ENCODE data around the gene AHDC1. TPM values are rescaled to one million over a fixed set of nuclear protein-coding genes. Genes with fewer than 3 reads are reported as not detected.

Gene AHDC1
- total RNA-seq, 1 experiment from 2014 or later, result 49.0 TPM

DNA sequence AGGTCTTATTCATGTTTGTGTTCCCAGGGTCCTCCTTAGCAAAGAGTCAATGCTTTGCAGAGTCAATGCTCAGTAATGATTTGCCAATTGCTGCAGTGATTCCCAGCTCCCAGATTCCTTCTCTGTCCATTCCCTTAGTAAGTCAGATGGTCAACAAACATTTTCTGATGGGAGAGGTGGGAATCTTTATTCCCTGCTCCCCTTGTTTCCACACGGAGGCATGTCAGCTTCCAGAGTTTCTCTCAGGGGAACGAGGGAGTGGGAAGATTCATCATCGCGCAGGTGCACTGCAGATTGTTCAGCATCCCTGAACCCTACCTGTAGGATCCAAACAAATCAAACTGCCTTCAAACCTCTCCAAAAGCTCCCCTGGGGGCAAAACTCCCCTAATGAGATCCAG is 7.5 kb upstream of the AHDC1 start (continued):
- TF ChIP-seq, protein P1, sequence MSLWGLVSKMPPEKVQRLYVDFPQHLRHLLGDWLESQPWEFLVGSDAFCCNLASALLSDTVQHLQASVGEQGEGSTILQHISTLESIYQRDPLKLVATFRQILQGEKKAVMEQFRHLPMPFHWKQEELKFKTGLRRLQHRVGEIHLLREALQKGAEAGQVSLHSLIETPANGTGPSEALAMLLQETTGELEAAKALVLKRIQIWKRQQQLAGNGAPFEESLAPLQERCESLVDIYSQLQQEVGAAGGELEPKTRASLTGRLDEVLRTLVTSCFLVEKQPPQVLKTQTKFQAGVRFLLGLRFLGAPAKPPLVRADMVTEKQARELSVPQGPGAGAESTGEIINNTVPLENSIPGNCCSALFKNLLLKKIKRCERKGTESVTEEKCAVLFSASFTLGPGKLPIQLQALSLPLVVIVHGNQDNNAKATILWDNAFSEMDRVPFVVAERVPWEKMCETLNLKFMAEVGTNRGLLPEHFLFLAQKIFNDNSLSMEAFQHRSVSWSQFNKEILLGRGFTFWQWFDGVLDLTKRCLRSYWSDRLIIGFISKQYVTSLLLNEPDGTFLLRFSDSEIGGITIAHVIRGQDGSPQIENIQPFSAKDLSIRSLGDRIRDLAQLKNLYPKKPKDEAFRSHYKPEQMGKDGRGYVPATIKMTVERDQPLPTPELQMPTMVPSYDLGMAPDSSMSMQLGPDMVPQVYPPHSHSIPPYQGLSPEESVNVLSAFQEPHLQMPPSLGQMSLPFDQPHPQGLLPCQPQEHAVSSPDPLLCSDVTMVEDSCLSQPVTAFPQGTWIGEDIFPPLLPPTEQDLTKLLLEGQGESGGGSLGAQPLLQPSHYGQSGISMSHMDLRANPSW (CRISPR knock-in tag; conservative IDR thresholded peaks at IDR 0.05; ENCODE audit: low read depth), result no peak
- no peak for TF ChIP-seq NFATC4 (CRISPR knock-in tag; IDR thresholded peaks at IDR 0.05)
- no peak for TF ChIP-seq FOXP1 (CRISPR knock-in tag; IDR thresholded peaks at IDR 0.05; ENCODE audit: borderline replicate concordance)
- TF ChIP-seq, protein P2, sequence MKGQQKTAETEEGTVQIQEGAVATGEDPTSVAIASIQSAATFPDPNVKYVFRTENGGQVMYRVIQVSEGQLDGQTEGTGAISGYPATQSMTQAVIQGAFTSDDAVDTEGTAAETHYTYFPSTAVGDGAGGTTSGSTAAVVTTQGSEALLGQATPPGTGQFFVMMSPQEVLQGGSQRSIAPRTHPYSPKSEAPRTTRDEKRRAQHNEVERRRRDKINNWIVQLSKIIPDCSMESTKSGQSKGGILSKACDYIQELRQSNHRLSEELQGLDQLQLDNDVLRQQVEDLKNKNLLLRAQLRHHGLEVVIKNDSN (CRISPR knock-in tag; IDR thresholded peaks at IDR 0.05), result no peak
- no peak for TF ChIP-seq SP1 (CRISPR knock-in tag; conservative IDR thresholded peaks at IDR 0.05)
- no peak for TF ChIP-seq SMAD3 (CRISPR knock-in tag; IDR thresholded peaks at IDR 0.05; ENCODE audit: borderline replicate concordance)
- TF ChIP-seq ZNF121 (CRISPR knock-in tag; IDR thresholded peaks at IDR 0.05), result no peak
- no peak for TF ChIP-seq CREB1 (CRISPR knock-in tag; IDR thresholded peaks at IDR 0.05)

DNA sequence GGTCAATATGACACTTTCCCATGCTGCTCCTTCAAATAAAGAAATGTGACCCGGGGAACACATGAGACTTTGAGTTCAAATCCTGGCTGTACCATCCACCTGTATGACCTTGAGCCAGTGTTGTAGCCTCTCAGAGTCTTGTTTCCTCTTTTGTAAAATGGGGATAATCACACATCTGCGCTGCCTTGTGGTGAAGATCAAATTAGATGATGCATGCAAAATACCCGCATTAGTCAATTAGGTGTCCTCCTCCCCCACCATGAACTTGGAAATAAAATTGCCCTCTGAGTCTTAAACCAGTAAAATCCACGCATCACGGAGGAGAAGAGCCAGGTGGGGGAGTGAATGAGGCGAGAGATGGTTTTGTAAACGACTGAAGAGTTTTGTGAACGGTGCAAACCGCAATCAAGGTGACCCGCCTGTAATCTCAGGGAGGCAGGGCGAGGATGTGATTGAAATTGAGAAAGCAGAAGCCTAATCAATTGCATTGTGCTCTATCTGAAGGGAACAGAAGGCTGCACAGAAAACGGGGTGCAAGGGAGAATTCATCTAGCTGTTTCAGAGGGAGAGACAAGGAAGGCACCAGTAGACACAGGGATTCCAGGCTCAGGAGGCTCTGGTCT is 5.8 kb upstream of the AHDC1 start:
- DNase-seq (ENCODE audit: low spot score) (no peak), ATAC-seq (no peak)
- Mint-ChIP-seq H3K36me3 (no peaks in the 10 kb centered on the region), H3K27me3 (ENCODE audit: low read depth) (no peaks in the 10 kb centered on the region; the same call in none of the 2 replicates), H3K27ac (no peak overlapping the region), H3K4me3 (no peak overlapping the region), H3K4me1 (peaks cover 31% of the 10 kb centered on the region), H3K9me3 (no peaks in the 10 kb centered on the region)
- POLR2A ChIA-PET, result no interaction called here
- CTCF ChIA-PET, result interaction anchor here (1.0 to 16.7 kb wide), 3 partner anchors 41 to 204 kb away, joined by 3 to 367 read pairs (median 3); no protein-coding TSS in a partner anchor
- TF ChIP-seq, protein P3, sequence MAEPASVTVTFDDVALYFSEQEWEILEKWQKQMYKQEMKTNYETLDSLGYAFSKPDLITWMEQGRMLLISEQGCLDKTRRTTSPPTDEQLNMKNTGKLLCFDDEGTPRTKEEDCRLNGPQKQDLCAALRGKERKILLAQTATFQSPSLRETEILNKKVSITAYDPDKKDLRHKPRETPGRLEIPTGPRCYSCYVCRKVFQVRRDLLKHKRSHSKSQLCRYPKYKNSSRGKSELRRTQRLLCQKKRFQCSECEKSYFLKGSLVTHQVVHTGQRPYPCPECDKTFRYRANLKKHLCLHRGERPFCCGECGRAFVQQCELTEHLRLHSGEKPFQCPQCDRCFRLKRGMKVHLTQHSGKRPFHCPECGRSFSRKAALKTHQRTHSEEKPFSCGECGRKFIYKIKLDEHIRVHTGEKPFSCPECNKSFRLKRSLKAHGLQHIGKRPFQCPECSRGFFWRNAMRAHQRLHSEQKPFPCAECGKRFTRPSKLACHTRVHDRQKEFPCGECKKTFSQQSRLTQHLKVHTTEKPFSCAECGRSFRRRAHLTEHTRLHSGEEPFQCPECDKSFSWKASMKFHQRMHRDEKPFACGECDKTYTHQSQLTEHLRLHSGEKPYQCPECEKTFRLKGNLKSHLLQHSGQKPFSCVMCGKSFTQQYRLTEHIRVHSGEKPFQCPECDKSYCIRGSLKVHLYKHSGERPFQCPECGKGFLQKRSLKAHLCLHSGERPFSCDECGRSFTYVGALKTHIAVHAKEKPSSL (CRISPR knock-in tag; conservative IDR thresholded peaks at IDR 0.05), result no peak
- TF ChIP-seq, protein P1 (CRISPR knock-in tag; conservative IDR thresholded peaks at IDR 0.05; ENCODE audit: low read depth), result no peak
- TF ChIP-seq ELF4 (CRISPR knock-in tag; IDR thresholded peaks at IDR 0.05; ENCODE audit: low read depth), result no peak
- no peak for TF ChIP-seq MYBL2 (CRISPR knock-in tag; IDR thresholded peaks at IDR 0.05)
- no peak for TF ChIP-seq OVOL2 (CRISPR knock-in tag; IDR thresholded peaks at IDR 0.05; ENCODE audit: borderline replicate concordance)
- TF ChIP-seq, protein P4, sequence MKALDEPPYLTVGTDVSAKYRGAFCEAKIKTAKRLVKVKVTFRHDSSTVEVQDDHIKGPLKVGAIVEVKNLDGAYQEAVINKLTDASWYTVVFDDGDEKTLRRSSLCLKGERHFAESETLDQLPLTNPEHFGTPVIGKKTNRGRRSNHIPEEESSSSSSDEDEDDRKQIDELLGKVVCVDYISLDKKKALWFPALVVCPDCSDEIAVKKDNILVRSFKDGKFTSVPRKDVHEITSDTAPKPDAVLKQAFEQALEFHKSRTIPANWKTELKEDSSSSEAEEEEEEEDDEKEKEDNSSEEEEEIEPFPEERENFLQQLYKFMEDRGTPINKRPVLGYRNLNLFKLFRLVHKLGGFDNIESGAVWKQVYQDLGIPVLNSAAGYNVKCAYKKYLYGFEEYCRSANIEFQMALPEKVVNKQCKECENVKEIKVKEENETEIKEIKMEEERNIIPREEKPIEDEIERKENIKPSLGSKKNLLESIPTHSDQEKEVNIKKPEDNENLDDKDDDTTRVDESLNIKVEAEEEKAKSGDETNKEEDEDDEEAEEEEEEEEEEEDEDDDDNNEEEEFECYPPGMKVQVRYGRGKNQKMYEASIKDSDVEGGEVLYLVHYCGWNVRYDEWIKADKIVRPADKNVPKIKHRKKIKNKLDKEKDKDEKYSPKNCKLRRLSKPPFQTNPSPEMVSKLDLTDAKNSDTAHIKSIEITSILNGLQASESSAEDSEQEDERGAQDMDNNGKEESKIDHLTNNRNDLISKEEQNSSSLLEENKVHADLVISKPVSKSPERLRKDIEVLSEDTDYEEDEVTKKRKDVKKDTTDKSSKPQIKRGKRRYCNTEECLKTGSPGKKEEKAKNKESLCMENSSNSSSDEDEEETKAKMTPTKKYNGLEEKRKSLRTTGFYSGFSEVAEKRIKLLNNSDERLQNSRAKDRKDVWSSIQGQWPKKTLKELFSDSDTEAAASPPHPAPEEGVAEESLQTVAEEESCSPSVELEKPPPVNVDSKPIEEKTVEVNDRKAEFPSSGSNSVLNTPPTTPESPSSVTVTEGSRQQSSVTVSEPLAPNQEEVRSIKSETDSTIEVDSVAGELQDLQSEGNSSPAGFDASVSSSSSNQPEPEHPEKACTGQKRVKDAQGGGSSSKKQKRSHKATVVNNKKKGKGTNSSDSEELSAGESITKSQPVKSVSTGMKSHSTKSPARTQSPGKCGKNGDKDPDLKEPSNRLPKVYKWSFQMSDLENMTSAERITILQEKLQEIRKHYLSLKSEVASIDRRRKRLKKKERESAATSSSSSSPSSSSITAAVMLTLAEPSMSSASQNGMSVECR (CRISPR knock-in tag; IDR thresholded peaks at IDR 0.05; ENCODE audit: borderline replicate concordance), result no peak
- TF ChIP-seq, protein P2 (CRISPR knock-in tag; IDR thresholded peaks at IDR 0.05), result no peak

Measured in WTC11 (cell line).